Measurements from ENCODE around the gene NUP93. TPM values are rescaled to one million over a fixed set of nuclear protein-coding genes. Genes with fewer than 3 reads are reported as not detected.

NUP93 gene
- total RNA-seq, 1 experiment from 2014 or later = 165 TPM

DNA sequence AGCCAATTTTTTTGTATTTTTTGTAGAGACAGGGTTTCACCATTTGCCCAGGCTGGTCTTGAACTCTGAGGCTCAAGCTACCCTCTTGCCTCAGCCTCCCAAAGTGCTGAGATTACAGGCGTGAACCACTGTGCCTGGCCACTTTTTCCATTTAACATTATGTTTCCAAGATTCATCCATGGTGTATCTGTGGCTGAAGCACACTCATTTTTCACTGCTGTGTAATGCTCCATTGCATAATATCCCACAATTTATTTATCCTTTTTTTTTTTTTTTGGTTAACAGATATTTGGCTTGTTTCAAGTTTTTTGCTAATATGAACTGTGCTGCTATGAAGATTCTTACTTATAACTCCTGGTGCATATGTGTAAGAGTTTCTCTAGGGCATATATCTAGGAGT is 1.9 kb upstream of the NUP93 start:
- Histone ChIP-seq H3K27me3 (ENCODE audit: insufficient read depth, low read length) (no peaks in the 10 kb centered on the region), H2BK12ac (ENCODE audit: insufficient read length, low read depth, low read length) (no peak overlapping the region), H2AFZ (ENCODE audit: low read length) (no peak overlapping the region), H4K8ac (replicated peaks; ENCODE audit: insufficient read length, low read depth, low read length) (no peak overlapping the region), H3K79me1 (ENCODE audit: insufficient read depth, low read depth, low read length, poor library complexity, severe bottlenecking) (peaks cover 17% of the 10 kb centered on the region), H3T11ph (ENCODE audit: low read length) (no peak overlapping the region), H3K23ac (ENCODE audit: insufficient read length, low read depth, low read length) (no peak overlapping the region), H4K20me1 (ENCODE audit: control insufficient read depth, insufficient read depth, insufficient read length) (no peaks in the 10 kb centered on the region), H3K14ac (ENCODE audit: insufficient read depth, low read length) (no peak overlapping the region), H3K23me2 (ENCODE audit: insufficient read length, low read depth, low read length, poor library complexity, severe bottlenecking) (peaks cover 11% of the 10 kb centered on the region), H3K4me1 (ENCODE audit: insufficient read depth, low read length) (no peaks in the 10 kb centered on the region; the same call in 1 of the 2 replicates), H2BK120ac (ENCODE audit: low read depth, low read length, poor library complexity, severe bottlenecking) (no peak overlapping the region), H3K27ac (ENCODE audit: insufficient read length, low read depth, low read length) (no peak overlapping the region), H3K4me2 (ENCODE audit: insufficient read depth, insufficient read length, low read length) (no peak overlapping the region), H3K79me2 (ENCODE audit: insufficient read depth, low read length) (peaks cover 23% of the 10 kb centered on the region; the same call in 1 of the 2 replicates), H3K9me3 (ENCODE audit: control insufficient read depth, low read depth, low read length) (no peaks in the 10 kb centered on the region), H3K9ac (ENCODE audit: extremely low read depth, insufficient read length, low read length) (no peak overlapping the region), H2BK5ac (ENCODE audit: insufficient read length, low read length) (no peak overlapping the region), H2AK5ac (ENCODE audit: insufficient read length, low read length) (no peak overlapping the region), H3K18ac (ENCODE audit: insufficient read length, low read depth, low read length) (no peak overlapping the region), H2BK20ac (ENCODE audit: low read depth, low read length, poor library complexity, severe bottlenecking) (no peak overlapping the region), H3K56ac (ENCODE audit: insufficient read length, low read depth, low read length) (no peak overlapping the region), H4K5ac (ENCODE audit: insufficient read length, low read depth, low read length) (no peak overlapping the region), H2BK15ac (ENCODE audit: low read depth, low read length) (no peak overlapping the region), H4K91ac (ENCODE audit: insufficient read length, low read depth, low read length) (no peak overlapping the region), H3K4ac (ENCODE audit: low read depth, low read length) (no peak overlapping the region)
- Mint-ChIP-seq H3K27ac (no peak overlapping the region), H3K27me3 (ENCODE audit: low read depth) (no peaks in the 10 kb centered on the region), H3K36me3 (ENCODE audit: insufficient read depth in 1 of 3, low read depth in 3 of 3) (no peaks in the 10 kb centered on the region), H3K4me3 (no peak overlapping the region), H3K4me1 (peaks cover 15 to 17% of the 10 kb centered on the region in 2 experiments), H3K9me3 (no peaks in the 10 kb centered on the region)
- WGBS (ENCODE audit: extremely low coverage, insufficient read length, low lambda C conversion rate) = no CpG with 5 or more reads among the region's 1 CpG
- TF ChIP-seq, protein P1, sequence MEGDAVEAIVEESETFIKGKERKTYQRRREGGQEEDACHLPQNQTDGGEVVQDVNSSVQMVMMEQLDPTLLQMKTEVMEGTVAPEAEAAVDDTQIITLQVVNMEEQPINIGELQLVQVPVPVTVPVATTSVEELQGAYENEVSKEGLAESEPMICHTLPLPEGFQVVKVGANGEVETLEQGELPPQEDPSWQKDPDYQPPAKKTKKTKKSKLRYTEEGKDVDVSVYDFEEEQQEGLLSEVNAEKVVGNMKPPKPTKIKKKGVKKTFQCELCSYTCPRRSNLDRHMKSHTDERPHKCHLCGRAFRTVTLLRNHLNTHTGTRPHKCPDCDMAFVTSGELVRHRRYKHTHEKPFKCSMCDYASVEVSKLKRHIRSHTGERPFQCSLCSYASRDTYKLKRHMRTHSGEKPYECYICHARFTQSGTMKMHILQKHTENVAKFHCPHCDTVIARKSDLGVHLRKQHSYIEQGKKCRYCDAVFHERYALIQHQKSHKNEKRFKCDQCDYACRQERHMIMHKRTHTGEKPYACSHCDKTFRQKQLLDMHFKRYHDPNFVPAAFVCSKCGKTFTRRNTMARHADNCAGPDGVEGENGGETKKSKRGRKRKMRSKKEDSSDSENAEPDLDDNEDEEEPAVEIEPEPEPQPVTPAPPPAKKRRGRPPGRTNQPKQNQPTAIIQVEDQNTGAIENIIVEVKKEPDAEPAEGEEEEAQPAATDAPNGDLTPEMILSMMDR (conservative IDR thresholded peaks at IDR 0.05) = no peak
- DNase-seq = no peak

Measured in H9 (cell line).